ENCODE measurements around the gene IFNE.

Gene IFNE

DNA sequence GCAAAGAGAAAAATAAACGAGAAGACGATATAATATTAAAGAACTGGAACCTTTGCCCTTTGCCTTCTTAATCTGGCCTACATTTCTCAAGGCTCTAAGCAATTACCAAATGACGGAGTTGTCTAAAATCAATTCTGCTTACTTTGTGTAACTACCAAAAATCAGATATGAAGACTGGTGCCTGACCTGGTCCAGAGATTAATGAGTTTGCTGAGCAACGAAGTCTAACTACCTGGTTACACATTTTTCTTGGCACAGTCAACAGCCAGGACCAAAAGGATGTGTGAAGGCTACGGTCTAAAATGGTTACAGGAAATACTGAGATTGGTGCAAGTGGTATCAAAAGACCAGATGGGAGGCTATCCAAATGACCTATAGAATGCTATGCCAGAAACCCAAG lies 17.8 kb upstream of the IFNE start:
- no peak overlapping the region for H3K4me3 ChIP-seq (ENCODE audit: low read depth, low read length)
- DNase-seq (ENCODE audit: low read depth): no peak
- TF ChIP-seq, protein P1, sequence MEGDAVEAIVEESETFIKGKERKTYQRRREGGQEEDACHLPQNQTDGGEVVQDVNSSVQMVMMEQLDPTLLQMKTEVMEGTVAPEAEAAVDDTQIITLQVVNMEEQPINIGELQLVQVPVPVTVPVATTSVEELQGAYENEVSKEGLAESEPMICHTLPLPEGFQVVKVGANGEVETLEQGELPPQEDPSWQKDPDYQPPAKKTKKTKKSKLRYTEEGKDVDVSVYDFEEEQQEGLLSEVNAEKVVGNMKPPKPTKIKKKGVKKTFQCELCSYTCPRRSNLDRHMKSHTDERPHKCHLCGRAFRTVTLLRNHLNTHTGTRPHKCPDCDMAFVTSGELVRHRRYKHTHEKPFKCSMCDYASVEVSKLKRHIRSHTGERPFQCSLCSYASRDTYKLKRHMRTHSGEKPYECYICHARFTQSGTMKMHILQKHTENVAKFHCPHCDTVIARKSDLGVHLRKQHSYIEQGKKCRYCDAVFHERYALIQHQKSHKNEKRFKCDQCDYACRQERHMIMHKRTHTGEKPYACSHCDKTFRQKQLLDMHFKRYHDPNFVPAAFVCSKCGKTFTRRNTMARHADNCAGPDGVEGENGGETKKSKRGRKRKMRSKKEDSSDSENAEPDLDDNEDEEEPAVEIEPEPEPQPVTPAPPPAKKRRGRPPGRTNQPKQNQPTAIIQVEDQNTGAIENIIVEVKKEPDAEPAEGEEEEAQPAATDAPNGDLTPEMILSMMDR (conservative IDR thresholded peaks at IDR 0.05; ENCODE audit: low read depth, low read length): no peak

DNA sequence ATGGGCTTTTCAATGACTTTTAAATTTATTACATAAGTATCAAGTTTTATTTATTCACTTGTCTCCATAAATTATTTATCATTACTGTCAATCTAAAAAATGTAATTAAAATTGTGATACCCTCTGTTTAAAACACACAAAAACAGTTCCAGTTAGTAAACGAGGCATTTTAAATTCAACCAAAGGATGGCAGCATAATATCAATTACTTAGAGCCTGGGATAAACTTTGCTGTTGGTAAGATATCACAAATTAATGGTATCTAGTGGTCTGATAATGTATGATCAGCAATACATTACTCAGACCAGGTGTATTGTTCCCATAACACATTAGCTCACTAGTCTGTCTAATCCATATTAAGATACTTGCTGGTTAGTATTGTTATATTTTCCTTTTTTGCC lies 9.6 kb upstream of the IFNE start:
- no peak overlapping the region for H3K4me3 ChIP-seq (ENCODE audit: low read depth, low read length)
- TF ChIP-seq, protein P1 (conservative IDR thresholded peaks at IDR 0.05; ENCODE audit: low read depth, low read length): peak; percentile 36
- peak; percentile 38 for DNase-seq (ENCODE audit: low read depth)

DNA sequence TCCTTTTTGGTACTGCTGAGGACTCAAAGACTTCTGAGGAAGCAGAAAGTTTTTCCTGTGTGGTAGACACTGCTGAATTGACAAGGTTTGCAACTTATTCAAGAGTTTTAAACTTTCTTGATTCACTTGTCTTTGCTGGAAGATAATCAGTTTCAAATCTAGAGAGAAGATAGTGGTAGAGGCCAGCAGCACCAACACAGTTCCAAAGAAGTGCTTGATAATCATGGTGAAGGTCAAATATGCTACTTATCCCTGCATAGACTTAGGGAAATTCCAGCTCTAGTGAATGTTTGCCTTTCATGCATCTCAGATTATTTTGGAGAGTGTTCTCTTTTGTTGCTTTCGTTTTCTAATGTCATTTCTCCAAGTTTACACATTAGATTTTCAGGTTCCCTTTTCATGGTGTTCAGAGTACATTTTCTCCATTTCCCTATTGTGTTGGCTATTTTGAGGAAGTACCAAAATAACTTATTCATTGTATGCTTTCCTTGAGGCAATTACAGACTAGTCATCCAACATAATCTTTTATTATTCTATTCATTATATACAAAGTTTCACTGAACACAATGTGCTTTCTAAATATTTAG lies 550 bp downstream of the IFNE start:
- no peak overlapping the region for H3K4me3 ChIP-seq (ENCODE audit: low read depth, low read length)
- TF ChIP-seq, protein P1 (conservative IDR thresholded peaks at IDR 0.05; ENCODE audit: low read depth, low read length): no peak
- no peak for DNase-seq (ENCODE audit: low read depth)

DNA sequence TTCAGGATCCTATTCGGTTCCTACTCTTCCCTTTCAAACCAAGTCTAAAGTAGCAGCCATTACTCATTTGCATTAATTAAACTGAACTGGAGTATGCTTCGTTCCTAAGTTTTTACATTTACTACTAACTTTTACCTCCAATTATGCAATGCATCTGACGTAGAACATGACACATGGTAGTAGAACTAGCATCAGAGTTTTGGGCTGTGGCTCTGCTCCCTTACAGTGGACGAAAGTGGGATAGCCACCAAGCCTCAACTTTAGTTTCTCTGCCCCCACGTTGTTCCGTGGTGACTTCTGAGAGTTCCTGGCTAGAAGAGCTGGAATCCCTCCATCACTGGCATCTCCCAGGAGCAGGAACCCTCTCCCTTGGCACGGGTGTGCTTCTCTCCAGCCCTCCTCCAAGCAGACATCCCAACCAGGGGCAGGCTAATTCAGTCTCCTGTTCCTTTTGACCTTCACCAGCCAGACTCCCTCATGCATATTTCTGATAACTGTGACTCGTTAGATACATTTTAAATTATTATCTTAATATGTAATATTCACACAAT lies 2.9 kb downstream of the IFNE start:
- TF ChIP-seq, protein P1 (conservative IDR thresholded peaks at IDR 0.05; ENCODE audit: low read depth, low read length): no peak
- H3K4me3 ChIP-seq (ENCODE audit: low read depth, low read length): no peak overlapping the region
- DNase-seq (ENCODE audit: low read depth): no peak

DNA sequence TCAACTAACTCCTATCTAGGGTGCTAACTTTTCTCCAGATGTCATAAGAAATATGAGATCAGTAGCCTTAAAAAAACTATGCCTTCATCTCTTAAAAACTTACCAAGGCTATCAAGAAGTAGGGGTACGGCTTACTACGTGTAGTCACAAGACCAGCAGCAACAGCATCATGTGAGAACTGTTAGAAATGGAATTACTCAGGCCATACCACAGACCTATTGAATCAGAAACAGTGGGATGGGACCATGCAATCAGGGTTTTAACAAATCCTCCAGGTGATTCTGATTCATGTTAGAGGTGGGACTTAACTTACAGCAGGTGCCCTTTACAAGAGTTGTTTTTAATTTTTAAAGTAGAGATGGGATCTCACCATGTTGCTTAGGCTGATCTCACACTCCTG lies 4.6 kb downstream of the IFNE start:
- no peak overlapping the region for H3K4me3 ChIP-seq (ENCODE audit: low read depth, low read length)
- DNase-seq (ENCODE audit: low read depth): peak; percentile 9
- TF ChIP-seq, protein P1 (conservative IDR thresholded peaks at IDR 0.05; ENCODE audit: low read depth, low read length): no peak

DNA sequence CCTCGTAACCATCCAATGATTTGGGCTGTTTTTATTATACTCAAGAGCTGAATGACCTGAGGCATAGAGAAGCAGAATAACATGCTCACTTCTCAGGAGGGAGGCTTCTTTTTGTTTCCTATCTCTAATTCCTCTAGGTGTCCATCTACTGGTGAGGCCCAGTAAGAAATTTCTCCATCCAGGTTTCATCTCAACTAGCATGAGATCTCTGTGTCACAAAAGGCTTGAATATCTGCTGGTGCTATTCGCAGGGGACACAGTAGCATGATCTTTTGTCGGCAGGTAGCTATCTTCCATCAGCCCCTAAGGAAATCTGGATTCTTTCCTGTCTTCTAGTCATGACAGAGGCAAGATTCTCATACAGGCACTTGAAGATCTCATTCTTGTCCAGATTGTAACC lies 8.9 kb downstream of the IFNE start:
- H3K4me3 ChIP-seq (ENCODE audit: low read depth, low read length): no peak overlapping the region
- peak; percentile 17 for DNase-seq (ENCODE audit: low read depth)
- TF ChIP-seq, protein P1 (conservative IDR thresholded peaks at IDR 0.05; ENCODE audit: low read depth, low read length): peak; percentile 36

DNA sequence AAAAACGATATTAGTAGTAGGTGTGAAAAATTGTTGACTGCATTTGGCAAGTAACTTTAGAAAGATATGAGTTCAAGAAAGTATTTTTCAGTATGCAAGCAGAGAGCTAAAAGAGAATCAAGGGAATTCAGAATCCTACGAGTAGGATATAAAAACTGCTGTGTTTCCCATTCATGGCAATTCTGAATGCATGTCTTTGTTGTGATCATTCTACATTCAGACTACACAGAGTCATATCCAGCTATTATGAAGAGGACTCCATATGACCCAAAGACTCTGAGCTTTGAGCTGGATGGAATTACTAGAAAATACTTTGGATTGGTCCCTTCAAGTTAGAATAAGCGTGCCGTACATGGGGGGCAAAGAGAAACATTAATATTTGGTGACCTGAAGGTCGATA lies 12.0 kb downstream of the IFNE start:
- H3K4me3 ChIP-seq (ENCODE audit: low read depth, low read length): no peak overlapping the region
- no peak for DNase-seq (ENCODE audit: low read depth)
- TF ChIP-seq, protein P1 (conservative IDR thresholded peaks at IDR 0.05; ENCODE audit: low read depth, low read length): no peak
